ENCODE measurements around the gene NFKB2.

The NFKB2 gene

GRCh38 chr10:102418622-102419268 is 23.2 kb downstream of the NFKB2 start, which contains the start of gene PSD:
Gene PSD (minus strand): TSS chr10:102418785. CDS start chr10:102417038, 1,747 bp downstream.
- peak; percentile 85 for DNase-seq

GRCh38 chr10:102419269-102420180 is 24.0 kb downstream of the NFKB2 start:
- peaks cover 12% of the 10 kb centered on the region for H3K36me3 ChIP-seq
- H3K4me1 ChIP-seq = peaks cover 2% of the 10 kb centered on the region; the same call in 1 of the 2 replicates
- DNase-seq = peak; percentile 85
- TF ChIP-seq, protein P1, sequence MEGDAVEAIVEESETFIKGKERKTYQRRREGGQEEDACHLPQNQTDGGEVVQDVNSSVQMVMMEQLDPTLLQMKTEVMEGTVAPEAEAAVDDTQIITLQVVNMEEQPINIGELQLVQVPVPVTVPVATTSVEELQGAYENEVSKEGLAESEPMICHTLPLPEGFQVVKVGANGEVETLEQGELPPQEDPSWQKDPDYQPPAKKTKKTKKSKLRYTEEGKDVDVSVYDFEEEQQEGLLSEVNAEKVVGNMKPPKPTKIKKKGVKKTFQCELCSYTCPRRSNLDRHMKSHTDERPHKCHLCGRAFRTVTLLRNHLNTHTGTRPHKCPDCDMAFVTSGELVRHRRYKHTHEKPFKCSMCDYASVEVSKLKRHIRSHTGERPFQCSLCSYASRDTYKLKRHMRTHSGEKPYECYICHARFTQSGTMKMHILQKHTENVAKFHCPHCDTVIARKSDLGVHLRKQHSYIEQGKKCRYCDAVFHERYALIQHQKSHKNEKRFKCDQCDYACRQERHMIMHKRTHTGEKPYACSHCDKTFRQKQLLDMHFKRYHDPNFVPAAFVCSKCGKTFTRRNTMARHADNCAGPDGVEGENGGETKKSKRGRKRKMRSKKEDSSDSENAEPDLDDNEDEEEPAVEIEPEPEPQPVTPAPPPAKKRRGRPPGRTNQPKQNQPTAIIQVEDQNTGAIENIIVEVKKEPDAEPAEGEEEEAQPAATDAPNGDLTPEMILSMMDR (IDR thresholded peaks at IDR 0.05; ENCODE audit: low read depth, low read length) = no peak
- H3K9me3 ChIP-seq = no peaks in the 10 kb centered on the region
- H3K27me3 ChIP-seq = no peaks in the 10 kb centered on the region
- H3K4me3 ChIP-seq (ENCODE audit: low read depth, low read length) = peak overlapping the region; percentile 92

More at GRCh38 chr10:102418622-102419268, 23.2 kb downstream of the NFKB2 start, which contains the start of gene PSD:
- Histone ChIP-seq H3K9me3 (no peaks in the 10 kb centered on the region), H3K36me3 (peaks cover 10% of the 10 kb centered on the region), H3K4me3 (ENCODE audit: low read depth, low read length) (peak within 1 kb of the TSS; percentile 92), H3K27me3 (no peaks in the 10 kb centered on the region), H3K4me1 (peaks cover 4% of the 10 kb centered on the region)
- TF ChIP-seq, protein P1 (IDR thresholded peaks at IDR 0.05; ENCODE audit: low read depth, low read length) = no peak

GRCh38 chr10:102420181-102420713 is 24.7 kb downstream of the NFKB2 start:
- TF ChIP-seq, protein P1 (IDR thresholded peaks at IDR 0.05; ENCODE audit: low read depth, low read length) = no peak
- H3K4me3 ChIP-seq (ENCODE audit: low read depth, low read length) = peak overlapping the region; percentile 92
- H3K9me3 ChIP-seq = no peaks in the 10 kb centered on the region
- H3K27me3 ChIP-seq = no peaks in the 10 kb centered on the region
- H3K4me1 ChIP-seq = peaks cover 2% of the 10 kb centered on the region; the same call in 1 of the 2 replicates
- H3K36me3 ChIP-seq = peaks cover 12% of the 10 kb centered on the region
- DNase-seq = no peak

DNA sequence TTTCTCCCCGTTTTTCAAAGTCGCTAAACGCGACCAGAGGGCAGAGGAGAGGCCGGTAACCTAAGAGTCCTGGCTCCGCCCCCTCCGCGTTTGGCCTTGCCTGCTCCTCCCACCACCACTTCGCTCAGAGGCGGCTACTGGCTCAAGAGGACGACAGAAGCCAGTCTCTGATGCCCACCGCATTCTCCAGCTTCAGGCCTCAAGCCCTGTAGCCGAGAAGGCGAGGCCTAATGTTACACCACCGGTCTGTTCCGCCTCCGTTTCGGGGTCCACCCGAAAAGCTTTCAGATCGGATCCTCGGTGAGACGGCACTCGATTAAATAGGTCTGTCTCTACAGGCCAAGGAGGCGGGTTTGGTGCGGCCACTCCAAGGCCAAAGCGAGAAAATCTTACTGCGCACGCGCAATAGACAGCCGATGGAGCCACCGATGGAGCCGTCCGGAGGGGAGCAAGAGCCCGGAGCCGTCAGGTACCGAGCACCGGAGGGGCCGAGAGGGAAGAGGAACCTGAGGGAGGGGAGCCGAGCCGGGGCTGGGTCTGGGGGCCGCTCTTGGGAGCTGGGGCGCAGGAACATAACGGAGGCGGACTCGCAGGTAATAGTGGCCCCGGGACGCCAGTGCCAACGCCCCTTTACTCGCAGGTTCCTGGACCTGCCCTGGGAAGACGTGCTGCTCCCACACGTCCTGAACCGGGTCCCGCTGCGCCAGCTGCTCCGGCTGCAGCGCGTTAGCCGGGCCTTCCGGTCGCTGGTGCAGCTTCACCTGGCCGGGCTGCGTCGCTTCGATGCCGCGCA is 25.4 kb downstream of the NFKB2 start, which contains the start of gene FBXL15:
Gene FBXL15, plus strand, starts transcription at position 123 of the 793 bp plus-strand sequence. Its CDS starts 294 bp downstream, at position 417.
- Histone ChIP-seq H3K4me1 (peaks cover 2% of the 10 kb centered on the region; the same call in 1 of the 2 replicates), H3K27me3 (no peaks in the 10 kb centered on the region), H3K9me3 (no peaks in the 10 kb centered on the region), H3K36me3 (peaks cover 12% of the 10 kb centered on the region), H3K4me3 (ENCODE audit: low read depth, low read length) (peak within 1 kb of the TSS; percentile 92)
- peak; percentile 95 for DNase-seq
- TF ChIP-seq, protein P1 (IDR thresholded peaks at IDR 0.05; ENCODE audit: low read depth, low read length) = no peak

DNA sequence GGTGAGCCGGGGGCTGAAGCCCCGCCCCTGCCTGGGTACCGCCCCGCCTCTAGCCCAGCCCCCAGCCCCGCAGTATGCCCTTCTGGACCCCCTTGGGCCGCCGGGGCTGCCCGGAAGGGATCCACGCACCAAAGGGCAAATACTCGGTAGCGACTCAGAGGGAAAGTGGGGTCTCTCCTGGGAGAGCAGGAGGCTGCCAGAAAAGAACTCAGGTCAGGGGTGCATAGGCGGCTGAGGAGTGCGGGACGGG is 25.9 kb downstream of the NFKB2 start:
- no peaks in the 10 kb centered on the region for H3K27me3 ChIP-seq
- no peak for DNase-seq
- H3K36me3 ChIP-seq = peaks cover 12% of the 10 kb centered on the region
- H3K4me1 ChIP-seq = peaks cover 2% of the 10 kb centered on the region; the same call in 1 of the 2 replicates
- H3K4me3 ChIP-seq (ENCODE audit: low read depth, low read length) = peak overlapping the region; percentile 92
- H3K9me3 ChIP-seq = no peaks in the 10 kb centered on the region
- TF ChIP-seq, protein P1 (IDR thresholded peaks at IDR 0.05; ENCODE audit: low read depth, low read length) = no peak
